Embryonic facial prominence (tissue), 1 donor: Measurements from ENCODE around the gene HPN.
"Not testable (repeated sequence)": the region's sequence is repeated elsewhere in the genome, so short reads cannot be mapped to it uniquely, and the experiment has no call there.

Experiments
- DNase-seq: peaks from one replicate; pipeline ENCODE4 v3.0.0-alpha.2; 2016; ENCODE audit errors: extremely low spot score

HPN gene

GRCh38 chr19:35083691-35084508 is 42.4 kb downstream of the HPN start:
- DNase-seq, result no peak

- DNase-seq, result no peak
Measured at GRCh38 chr19:35084509-35084762, 42.9 kb downstream of the HPN start.

- no peak for DNase-seq
Measured at GRCh38 chr19:35085947-35086346, 44.4 kb downstream of the HPN start.

- no peak for DNase-seq
Measured at GRCh38 chr19:35086455-35086854, 44.9 kb downstream of the HPN start.

- no peak for DNase-seq
Measured at GRCh38 chr19:35087393-35087792, 45.9 kb downstream of the HPN start.

- no peak for DNase-seq
Measured at GRCh38 chr19:35088131-35088913, 46.8 kb downstream of the HPN start.

- no peak for DNase-seq
Measured at GRCh38 chr19:35089554-35089953, 48.0 kb downstream of the HPN start.

GRCh38 chr19:35090160-35090505 is 48.6 kb downstream of the HPN start:
- no peak for DNase-seq

GRCh38 chr19:35090506-35091214 is 49.1 kb downstream of the HPN start:
- DNase-seq, result no peak

- DNase-seq, result no peak
Measured at GRCh38 chr19:35093430-35093829, 51.9 kb downstream of the HPN start.

- no peak for DNase-seq
Measured at GRCh38 chr19:35093941-35094647, 52.6 kb downstream of the HPN start.

- no peak for DNase-seq
Measured at GRCh38 chr19:35094656-35095055, 53.1 kb downstream of the HPN start.

- DNase-seq, result no peak
Measured at GRCh38 chr19:35095667-35096368, 54.3 kb downstream of the HPN start.

GRCh38 chr19:35098413-35099049 is 57.0 kb downstream of the HPN start:
- no peak for DNase-seq

- DNase-seq, result no peak
Measured at GRCh38 chr19:35099155-35099896, 57.8 kb downstream of the HPN start.

- DNase-seq, result no peak
Measured at GRCh38 chr19:35099897-35100275, 58.4 kb downstream of the HPN start.

GRCh38 chr19:35100588-35101533 is 59.3 kb downstream of the HPN start:
- no peak for DNase-seq

- DNase-seq, result not testable (repeated sequence)
Measured at GRCh38 chr19:35101949-35102348, 60.4 kb downstream of the HPN start.

GRCh38 chr19:35103614-35104013 is 62.1 kb downstream of the HPN start:
- not testable (repeated sequence) for DNase-seq
